T-helper 1 cell (primary cell): Measurements from ENCODE around the gene PARD6G.

Source experiments
- DNase-seq, 5 donors: peaks; one replicate each; pipeline ENCODE4 v3.0.0-alpha.2; 2012 to 2020

Gene PARD6G

GRCh38 chr18:80210312-80211083 lies 36.8 kb downstream of the PARD6G start:
- DNase-seq, result no peak

DNA sequence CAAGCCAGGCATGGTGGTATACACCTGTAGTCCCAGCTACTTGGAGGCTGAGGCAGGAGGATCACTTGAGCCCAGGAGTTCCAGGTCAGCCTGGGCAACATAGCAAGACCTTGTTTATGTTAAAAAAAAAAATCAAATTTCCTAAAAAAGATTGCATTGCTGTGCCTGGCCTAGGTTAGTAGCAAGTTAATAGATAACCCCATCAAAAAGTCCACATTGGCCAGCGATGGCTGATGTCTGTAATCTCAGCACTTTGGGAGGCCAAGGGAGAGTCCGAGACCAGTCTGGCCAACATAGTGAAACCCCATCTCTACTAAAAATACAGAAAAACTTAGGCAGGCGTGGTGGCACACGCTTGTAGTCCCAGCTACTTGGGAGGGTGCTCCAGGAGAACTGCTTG lies 38.7 kb downstream of the PARD6G start:
- DNase-seq, result no peak

GRCh38 chr18:80205294-80205693 lies 42.0 kb downstream of the PARD6G start:
- DNase-seq, result no peak

DNA sequence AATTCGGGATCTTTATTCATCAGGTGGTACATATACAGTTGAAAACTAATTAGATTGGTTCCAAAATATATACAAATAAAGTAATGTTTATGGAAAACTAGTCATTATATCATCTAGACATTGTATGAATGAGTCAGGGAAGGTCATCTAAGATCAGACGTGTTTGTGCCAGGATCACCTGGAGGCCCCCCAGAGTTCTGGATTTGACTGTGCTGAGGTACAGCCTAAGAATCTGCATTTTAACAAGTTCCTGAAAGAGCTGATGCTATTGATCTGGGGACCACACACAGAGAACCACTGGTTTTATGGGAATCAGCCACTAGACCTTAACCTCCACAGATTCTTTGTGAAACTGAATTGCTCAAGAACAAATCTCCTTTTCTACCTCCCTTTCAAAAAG lies 43.2 kb downstream of the PARD6G start:
- no peak for DNase-seq

GRCh38 chr18:80203249-80203648 lies 44.1 kb downstream of the PARD6G start:
- no peak for DNase-seq

DNA sequence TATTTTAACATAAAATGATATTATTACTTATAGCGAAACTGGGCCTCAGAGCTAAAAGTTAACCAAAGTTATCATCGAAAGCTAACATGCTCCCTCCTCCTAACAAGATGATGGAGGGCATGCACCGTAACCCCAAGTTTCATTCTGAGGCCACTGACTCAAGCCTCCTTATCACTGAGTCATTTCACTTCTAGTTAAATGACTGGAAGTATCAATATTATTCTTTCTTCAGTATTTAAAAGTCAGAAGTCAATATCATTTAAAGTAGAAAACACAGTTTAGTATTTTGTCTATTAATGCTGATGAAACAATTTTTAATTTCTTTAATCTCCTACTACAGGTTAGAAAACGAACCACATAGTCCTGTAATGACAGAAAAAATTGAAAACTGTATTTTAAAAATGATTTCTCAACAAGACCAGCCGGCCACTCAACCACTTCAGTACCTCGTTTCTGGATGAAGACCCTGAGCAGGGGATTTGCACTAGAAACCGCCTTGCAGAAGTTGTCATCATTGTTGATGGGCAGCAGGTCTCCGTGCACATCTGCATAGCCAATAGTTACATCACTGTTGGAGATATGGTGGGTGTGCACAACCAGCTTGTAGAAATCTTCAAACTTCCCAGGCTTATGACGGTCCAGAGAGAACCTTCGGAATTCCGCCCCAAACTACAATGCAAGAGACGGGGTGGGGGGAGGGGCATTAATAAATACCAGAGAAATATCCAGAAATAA lies 44.9 kb downstream of the PARD6G start:
- peak in 1 of 5 donors; percentile 64 for DNase-seq

- no peak for DNase-seq
These were observed 45.6 kb downstream of the PARD6G start for GRCh38 chr18:80201739-80202138.

DNA sequence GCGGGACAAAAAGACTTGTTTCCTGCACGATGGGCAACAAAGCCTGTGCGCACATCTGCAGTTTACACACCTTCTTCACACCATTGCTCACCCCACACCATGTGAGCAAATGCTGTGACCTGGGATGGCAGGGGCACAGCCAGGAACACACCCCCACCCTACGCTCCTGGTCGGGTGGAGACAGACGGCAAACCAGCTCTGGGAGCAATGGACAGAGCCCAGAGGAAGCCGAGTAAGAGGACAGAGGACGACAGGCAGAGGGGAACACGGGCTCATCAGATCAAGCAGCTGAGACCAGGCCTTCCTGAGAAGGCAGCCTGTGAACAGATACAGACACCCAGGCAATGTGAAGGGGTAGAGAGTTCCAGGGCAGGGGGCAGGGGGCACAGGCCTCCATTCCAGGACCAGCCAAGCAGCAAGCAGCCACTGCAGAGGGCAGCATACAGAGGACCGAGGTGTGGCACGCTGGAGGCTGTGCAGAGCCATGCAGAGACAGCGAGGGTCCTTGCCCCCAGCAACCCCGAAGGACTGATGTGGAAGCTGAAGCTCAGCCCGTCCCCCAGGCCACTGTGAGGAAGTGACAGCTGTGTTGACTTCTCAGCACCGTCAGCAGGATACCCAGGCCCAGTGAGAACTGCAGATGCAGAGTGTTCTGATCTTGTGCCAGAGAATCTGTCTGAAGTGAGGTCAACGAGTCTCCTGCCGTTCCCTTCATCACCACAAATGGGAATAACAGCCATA lies 46.2 kb downstream of the PARD6G start:
- no peak for DNase-seq

DNA sequence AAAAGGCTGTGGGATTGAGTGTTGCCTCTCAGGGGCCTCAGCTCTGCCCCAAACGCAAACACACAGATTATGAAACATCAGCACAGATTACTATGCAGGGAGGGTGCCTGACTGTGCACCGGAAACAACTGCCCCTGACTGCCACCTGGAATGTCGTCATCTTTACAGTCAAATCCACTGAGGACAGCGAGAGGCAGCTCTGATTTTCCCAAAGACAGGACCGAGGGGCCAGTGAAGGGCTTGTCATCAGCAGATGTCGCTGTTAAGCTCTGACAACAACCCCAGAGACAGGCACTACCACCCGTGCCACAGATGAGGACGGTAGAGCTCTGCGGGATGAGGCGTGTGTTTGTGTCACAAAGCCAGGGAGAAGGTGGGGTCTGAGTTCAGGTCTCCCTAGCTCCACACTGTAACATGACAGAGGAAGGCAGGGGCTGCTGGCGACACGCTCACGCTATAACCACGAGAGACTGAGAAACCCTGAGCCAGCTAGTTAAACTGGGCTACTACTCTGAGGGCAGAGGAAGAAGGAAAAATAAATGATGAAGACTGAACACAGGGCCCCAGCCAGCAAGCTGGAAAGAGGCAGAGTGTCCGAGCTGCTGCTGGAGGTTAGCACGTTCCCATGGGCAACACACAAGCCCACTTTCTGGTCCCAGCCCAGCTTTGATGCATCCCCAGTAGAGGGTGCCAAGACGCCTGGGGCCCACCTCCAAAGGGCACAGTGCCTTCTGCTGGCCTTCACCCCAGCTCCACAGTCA lies 47.0 kb downstream of the PARD6G start:
- DNase-seq, result no peak

GRCh38 chr18:80198994-80199748 lies 48.1 kb downstream of the PARD6G start:
- DNase-seq, result no peak

GRCh38 chr18:80198391-80198790 lies 48.9 kb downstream of the PARD6G start:
- no peak for DNase-seq

GRCh38 chr18:80197528-80197927 lies 49.8 kb downstream of the PARD6G start:
- no peak for DNase-seq

GRCh38 chr18:80196528-80197320 lies 50.6 kb downstream of the PARD6G start:
- no peak for DNase-seq

GRCh38 chr18:80194874-80195570 lies 52.3 kb downstream of the PARD6G start:
- DNase-seq, result no peak

- no peak for DNase-seq
These were observed 53.6 kb downstream of the PARD6G start for GRCh38 chr18:80193701-80194100.

DNA sequence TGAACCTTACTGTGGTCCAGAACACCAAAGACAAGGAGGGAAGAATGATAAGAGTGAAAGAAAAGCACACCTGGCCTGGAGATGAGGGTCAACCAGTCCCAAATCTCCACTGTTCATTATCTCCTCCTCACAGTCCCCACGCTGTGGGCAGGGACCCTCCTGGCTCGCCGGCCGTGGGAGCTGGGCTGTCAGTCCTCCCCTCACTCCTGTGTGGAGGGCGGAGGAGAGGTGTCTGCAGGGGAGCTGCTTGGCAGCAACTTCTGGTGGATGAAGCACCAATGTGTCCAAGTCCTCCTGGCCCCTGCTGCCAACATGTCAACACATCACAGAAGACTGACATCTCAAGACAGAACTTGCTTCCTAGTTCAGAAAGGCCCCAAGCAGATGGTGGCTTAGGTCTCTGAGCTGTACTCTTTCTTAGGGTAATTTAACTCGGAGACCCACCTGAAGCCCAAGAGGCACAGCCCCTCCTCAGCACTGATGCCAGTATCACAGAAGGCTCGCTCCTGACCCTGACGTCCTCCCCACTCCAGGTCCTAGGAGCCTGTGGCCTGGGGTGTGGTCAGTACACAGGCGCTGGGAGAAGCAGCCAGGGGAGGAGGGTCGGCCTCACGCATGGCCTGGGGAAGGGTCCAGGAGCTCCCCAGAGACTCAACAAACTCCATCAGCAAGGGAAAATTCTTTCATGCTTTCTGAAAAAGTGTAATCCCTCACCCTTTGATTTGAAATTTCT lies 54.5 kb downstream of the PARD6G start:
- DNase-seq, result no peak

DNA sequence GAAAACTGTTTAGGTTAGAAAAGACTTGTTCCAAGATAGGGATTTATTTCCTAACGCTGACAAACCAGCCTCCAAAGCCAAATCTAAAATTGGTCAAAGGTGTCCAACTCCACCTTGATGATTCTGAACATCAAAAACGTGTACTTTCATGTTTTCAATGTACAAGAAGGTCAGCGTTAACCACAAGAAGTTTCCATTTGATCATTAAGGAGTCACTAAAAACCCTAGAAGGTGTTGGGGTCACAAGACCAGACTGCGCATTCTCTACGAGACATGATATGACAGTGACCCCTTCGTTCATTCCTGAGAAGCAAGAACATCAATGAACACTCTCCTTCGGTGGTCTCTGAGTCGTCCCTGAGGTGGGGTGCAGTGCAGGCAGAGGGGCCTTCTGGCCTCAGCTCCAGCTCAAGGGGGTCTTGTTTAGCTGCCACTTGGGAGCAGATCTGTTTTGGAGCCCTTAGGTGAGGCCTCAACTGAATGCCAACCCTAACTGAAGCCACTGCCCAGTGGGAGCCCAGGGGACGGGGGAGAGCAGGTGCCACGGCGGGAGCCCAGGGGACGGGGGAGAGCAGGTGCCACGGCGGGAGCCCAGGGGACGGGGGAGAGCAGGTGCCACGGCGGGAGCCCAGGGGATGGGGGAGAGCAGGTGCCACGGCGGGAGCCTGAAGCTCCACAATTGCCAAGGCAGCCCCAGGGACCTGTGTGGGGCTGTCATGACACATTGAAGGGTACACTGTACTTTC lies 55.2 kb downstream of the PARD6G start:
- no peak for DNase-seq

DNA sequence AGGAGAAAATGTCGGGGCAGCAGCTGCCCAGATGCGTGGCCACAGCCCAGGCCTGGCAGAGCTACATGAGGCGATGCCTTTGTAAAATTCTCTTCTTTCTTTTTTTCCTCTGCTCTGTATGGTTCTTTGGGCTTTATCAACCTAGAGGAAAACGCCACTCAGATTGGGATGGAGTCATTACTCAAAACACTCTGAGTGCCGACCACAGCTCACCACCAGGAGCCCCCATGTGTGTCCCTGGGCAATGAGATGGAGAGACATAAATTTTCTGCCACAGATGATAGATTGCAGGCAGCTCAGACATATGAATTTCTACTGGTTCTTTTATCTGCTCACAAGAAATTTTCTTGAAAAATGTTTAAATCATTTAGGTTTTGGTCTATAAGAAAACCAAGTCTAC lies 56.0 kb downstream of the PARD6G start:
- no peak for DNase-seq

DNA sequence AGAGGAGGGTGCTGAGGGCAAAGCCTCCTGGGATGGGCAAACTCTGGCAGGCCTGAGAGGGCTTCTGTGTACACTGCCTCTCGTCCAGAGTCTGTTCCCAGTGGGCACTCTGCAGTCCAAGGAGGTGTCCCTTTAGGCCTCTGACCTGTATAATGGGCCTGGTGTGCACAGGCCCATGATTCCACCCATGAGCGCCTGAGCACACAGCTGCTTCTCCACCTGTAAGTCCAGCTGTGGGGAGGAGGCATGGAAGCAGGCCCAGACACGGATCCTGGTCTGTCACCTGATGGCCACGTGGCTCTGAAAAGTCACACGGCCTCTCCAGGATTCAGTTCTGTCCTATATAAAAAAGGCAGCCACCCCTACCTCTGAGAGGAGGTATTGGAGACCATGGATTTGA lies 57.0 kb downstream of the PARD6G start:
- no peak for DNase-seq
